Muscle of leg (tissue), 11 donors: ENCODE measurements around the gene FBXL13. TPM values are rescaled to one million over a fixed set of nuclear protein-coding genes. Genes with fewer than 3 reads are reported as not detected.
"Not testable (repeated sequence)": the region's sequence is repeated elsewhere in the genome, so short reads cannot be mapped to it uniquely, and the experiment has no call there.

ENCODE experiments used
- DNase-seq: peaks from one replicate; pipeline ENCODE4 v3.0.0; 2013
- H3K27ac ChIP-seq: one replicate; pipeline ENCODE4 v1.5.1; 2013; ENCODE audit warnings: mild to moderate bottlenecking, low read length, control low read depth
- H3K27me3 ChIP-seq: one replicate; pipeline ENCODE4 v1.6.1; 2013; ENCODE audit warnings: low read length; ENCODE audit not compliant: control insufficient read depth, insufficient read depth
- H3K36me3 ChIP-seq: one replicate; pipeline ENCODE4 v1.6.1; 2013; ENCODE audit warnings: low read length; ENCODE audit not compliant: control insufficient read depth, insufficient read depth
- H3K4me1 ChIP-seq: one replicate; pipeline ENCODE4 v1.6.1; 2013; ENCODE audit warnings: low read length; ENCODE audit not compliant: control insufficient read depth, insufficient read depth
- H3K4me3 ChIP-seq: one replicate; pipeline ENCODE4 v1.5.1; 2013; ENCODE audit warnings: low read length, control low read depth
- H3K9me3 ChIP-seq: replicated peaks from 2 replicates; pipeline ENCODE4 v1.6.1; 2013; ENCODE audit warnings: low read depth, low read length; ENCODE audit not compliant: control insufficient read depth
- WGBS: methylation state at CpG from one replicate; pipeline ENCODE4 v1.1.5; 2013; ENCODE audit warnings: missing lambda C conversion rate; ENCODE audit not compliant: insufficient coverage; 5-methylcytosine and 5-hydroxymethylcytosine counted together
- polyA plus RNA-seq, 8 donors: library from polyadenylated mRNA; unstranded; fragments of 120-200 nt; gene quantifications; one replicate each; pipeline versions ENCODE4 v1.2.1 to v1.2.3, GENCODE V29; 2013; ENCODE audit warnings: inconsistent platforms in 1 of 8, low replicate concordance in 1 of 8; ENCODE audit not compliant: insufficient read length in 8 of 8, insufficient read depth in 1 of 8
- total RNA-seq: library from RNA; stranded (reverse); fragments of 120-200 nt; gene quantifications from one replicate; pipeline ENCODE4 v1.2.4, GENCODE V29; 2013

Gene FBXL13
- total and polyA plus RNA-seq, 9 donors = 0.47 to 1.2 (median 0.74) TPM

GRCh38 chr7:103031781-103032180 is 42.8 kb downstream of the FBXL13 start:
- H3K36me3 ChIP-seq = no peaks in the 10 kb centered on the region
- H3K27me3 ChIP-seq = no peaks in the 10 kb centered on the region
- no peaks in the 10 kb centered on the region for H3K9me3 ChIP-seq
- H3K27ac ChIP-seq = no peak overlapping the region
- H3K4me3 ChIP-seq = no peak overlapping the region
- no peaks in the 10 kb centered on the region for H3K4me1 ChIP-seq
- WGBS = no CpG with 5 or more reads among the region's 1 CpG
- no peak for DNase-seq

GRCh38 chr7:103031024-103031423 is 43.6 kb downstream of the FBXL13 start:
- Histone ChIP-seq H3K4me1 (no peaks in the 10 kb centered on the region), H3K4me3 (no peak overlapping the region), H3K36me3 (no peaks in the 10 kb centered on the region), H3K9me3 (no peaks in the 10 kb centered on the region), H3K27me3 (no peaks in the 10 kb centered on the region), H3K27ac (no peak overlapping the region)
- no peak for DNase-seq
- no CpG with 5 or more reads among the region's 1 CpG for WGBS

- Histone ChIP-seq H3K9me3 (no peaks in the 10 kb centered on the region), H3K27me3 (no peaks in the 10 kb centered on the region), H3K36me3 (no peaks in the 10 kb centered on the region), H3K4me3 (no peak overlapping the region), H3K27ac (no peak overlapping the region), H3K4me1 (no peaks in the 10 kb centered on the region)
- DNase-seq = no peak
- 100% methylated on average over 1 of the region's 3 CpGs for WGBS
These were observed 49.3 kb downstream of the FBXL13 start for GRCh38 chr7:103025341-103025740.

- not testable (repeated sequence) for H3K4me1 ChIP-seq, DNase-seq, H3K9me3 ChIP-seq, H3K36me3 ChIP-seq, H3K27me3 ChIP-seq, H3K27ac ChIP-seq, H3K4me3 ChIP-seq
- WGBS = no CpG with 5 or more reads among the region's 1 CpG
These were observed 51.0 kb downstream of the FBXL13 start for GRCh38 chr7:103023578-103023977.

- not testable (repeated sequence) for DNase-seq, H3K4me3 ChIP-seq, H3K27ac ChIP-seq, H3K9me3 ChIP-seq, H3K27me3 ChIP-seq, H3K36me3 ChIP-seq, H3K4me1 ChIP-seq
- WGBS = no CpG with 5 or more reads among the region's 1 CpG
These were observed 53.1 kb downstream of the FBXL13 start for GRCh38 chr7:103021490-103021889.

GRCh38 chr7:103020876-103021275 is 53.7 kb downstream of the FBXL13 start:
- not testable (repeated sequence) for H3K4me3 ChIP-seq, H3K36me3 ChIP-seq, H3K4me1 ChIP-seq, H3K27ac ChIP-seq, H3K27me3 ChIP-seq, H3K9me3 ChIP-seq, DNase-seq
- no CpG with 5 or more reads among the region's 3 CpGs for WGBS

DNA sequence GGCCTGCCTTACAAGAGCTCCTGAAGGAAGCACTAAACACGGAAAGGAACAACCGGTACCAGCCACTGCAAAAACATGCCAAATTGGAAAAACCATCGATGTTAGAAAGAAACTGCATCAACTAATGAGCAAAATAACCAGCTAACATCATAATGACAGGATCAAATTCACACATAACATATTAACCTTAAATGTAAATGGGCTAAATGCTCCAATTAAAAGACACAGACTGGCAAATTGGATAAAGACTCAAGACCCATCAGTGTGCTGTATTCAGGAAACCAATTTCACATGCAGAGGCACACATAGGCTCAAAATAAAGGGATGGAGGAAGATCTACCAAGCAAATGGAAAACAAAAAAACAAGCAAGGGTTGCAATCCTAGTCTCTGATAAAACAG is 56.3 kb downstream of the FBXL13 start:
- not testable (repeated sequence) for H3K4me3 ChIP-seq, H3K27ac ChIP-seq, H3K9me3 ChIP-seq, H3K27me3 ChIP-seq, H3K36me3 ChIP-seq, DNase-seq, H3K4me1 ChIP-seq
- no CpG with 5 or more reads among the region's 3 CpGs for WGBS

GRCh38 chr7:103011650-103012049 is 62.9 kb downstream of the FBXL13 start:
- no CpG with 5 or more reads among the region's 3 CpGs for WGBS
- no peaks in the 10 kb centered on the region for H3K27me3 ChIP-seq
- DNase-seq = no peak
- no peaks in the 10 kb centered on the region for H3K36me3 ChIP-seq
- peaks cover 5% of the 10 kb centered on the region for H3K9me3 ChIP-seq
- no peak overlapping the region for H3K27ac ChIP-seq
- no peak overlapping the region for H3K4me3 ChIP-seq
- no peaks in the 10 kb centered on the region for H3K4me1 ChIP-seq

GRCh38 chr7:103010211-103010610 is 64.4 kb downstream of the FBXL13 start:
- no peak for DNase-seq
- Histone ChIP-seq H3K4me1 (no peaks in the 10 kb centered on the region), H3K9me3 (no peaks in the 10 kb centered on the region), H3K27ac (no peak overlapping the region), H3K27me3 (no peaks in the 10 kb centered on the region), H3K36me3 (no peaks in the 10 kb centered on the region), H3K4me3 (no peak overlapping the region)
- WGBS = 82% methylated on average over 1 of the region's 1 CpG

GRCh38 chr7:103009466-103010185 is 65.0 kb downstream of the FBXL13 start:
- H3K27me3 ChIP-seq = no peaks in the 10 kb centered on the region
- no peaks in the 10 kb centered on the region for H3K4me1 ChIP-seq
- no peak overlapping the region for H3K27ac ChIP-seq
- DNase-seq = no peak
- WGBS = 66% methylated on average over 5 of the region's 5 CpGs
- no peaks in the 10 kb centered on the region for H3K36me3 ChIP-seq
- no peak overlapping the region for H3K4me3 ChIP-seq
- H3K9me3 ChIP-seq = no peaks in the 10 kb centered on the region

DNA sequence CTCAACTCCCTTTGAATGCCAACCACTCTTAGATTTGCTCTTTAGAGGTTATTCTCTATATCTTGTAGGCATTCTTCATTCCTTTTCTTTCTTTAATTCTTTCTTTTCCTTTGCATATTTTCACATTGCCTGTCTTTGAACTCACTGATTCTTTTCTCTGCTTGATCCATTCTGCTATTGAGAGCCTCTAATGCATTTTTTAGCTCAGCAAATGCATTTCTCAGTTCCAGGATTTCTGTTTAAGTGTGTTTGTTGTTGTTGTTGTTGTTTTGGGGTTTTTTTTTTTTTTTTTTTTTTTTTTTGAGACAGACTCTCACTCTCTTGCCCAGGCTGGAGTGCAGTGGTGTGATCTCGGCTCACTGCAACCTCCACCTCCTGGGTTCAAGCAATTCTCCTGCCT is 71.6 kb downstream of the FBXL13 start:
- Histone ChIP-seq H3K9me3 (peaks cover 9% of the 10 kb centered on the region), H3K36me3 (no peaks in the 10 kb centered on the region), H3K27ac (no peak overlapping the region), H3K27me3 (no peaks in the 10 kb centered on the region), H3K4me1 (no peaks in the 10 kb centered on the region), H3K4me3 (no peak overlapping the region)
- 100% methylated on average over 1 of the region's 1 CpG for WGBS
- no peak for DNase-seq
